Measurements from ENCODE around the gene TDRD10.
"Not testable (repeated sequence)": the region's sequence is repeated elsewhere in the genome, so short reads cannot be mapped to it uniquely, and the experiment has no call there.

The TDRD10 gene

DNA sequence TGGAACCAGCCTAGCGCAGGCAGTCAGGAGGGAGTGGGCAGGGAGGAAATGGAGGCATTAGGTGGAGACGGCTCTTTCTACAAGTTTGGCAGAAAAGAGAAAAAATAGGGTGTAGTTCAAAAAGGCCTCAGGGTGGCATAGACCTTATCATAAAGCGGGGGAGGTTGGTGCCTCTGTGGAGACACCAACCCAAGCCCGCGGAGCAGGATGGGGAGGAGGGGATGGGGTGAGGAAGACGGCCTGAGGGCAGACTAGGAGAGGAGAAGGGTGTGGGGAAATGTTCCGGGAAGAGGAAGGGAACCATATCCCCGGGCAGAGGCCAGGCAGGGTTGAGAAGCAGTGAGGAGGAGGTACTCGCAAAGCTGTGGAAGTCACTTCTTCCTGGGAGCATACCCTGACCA is 17.6 kb downstream of the TDRD10 start:
- no peak overlapping the region for H3K27ac ChIP-seq
- TF ChIP-seq, protein P1, sequence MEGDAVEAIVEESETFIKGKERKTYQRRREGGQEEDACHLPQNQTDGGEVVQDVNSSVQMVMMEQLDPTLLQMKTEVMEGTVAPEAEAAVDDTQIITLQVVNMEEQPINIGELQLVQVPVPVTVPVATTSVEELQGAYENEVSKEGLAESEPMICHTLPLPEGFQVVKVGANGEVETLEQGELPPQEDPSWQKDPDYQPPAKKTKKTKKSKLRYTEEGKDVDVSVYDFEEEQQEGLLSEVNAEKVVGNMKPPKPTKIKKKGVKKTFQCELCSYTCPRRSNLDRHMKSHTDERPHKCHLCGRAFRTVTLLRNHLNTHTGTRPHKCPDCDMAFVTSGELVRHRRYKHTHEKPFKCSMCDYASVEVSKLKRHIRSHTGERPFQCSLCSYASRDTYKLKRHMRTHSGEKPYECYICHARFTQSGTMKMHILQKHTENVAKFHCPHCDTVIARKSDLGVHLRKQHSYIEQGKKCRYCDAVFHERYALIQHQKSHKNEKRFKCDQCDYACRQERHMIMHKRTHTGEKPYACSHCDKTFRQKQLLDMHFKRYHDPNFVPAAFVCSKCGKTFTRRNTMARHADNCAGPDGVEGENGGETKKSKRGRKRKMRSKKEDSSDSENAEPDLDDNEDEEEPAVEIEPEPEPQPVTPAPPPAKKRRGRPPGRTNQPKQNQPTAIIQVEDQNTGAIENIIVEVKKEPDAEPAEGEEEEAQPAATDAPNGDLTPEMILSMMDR (conservative IDR thresholded peaks at IDR 0.05) = no peak

DNA sequence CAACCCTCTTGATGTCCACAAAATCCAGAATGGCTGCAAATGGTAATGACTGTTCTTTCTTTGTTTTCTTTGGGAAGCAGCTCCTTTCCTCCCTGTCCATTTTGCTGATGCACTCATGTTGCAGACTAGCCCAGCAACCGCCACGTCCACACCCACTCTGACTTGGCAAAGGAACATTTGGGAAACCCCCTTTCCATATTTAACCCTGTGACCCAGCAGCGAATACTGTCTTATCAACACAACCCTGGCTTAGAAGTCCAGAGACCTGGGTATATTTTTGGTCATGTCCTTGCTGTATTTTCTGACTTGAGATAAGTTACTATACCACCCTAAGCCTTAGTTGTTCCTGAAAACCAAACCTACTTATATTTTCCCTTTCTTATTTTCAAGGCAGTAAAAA is 18.3 kb downstream of the TDRD10 start:
- H3K27ac ChIP-seq = no peak overlapping the region
- TF ChIP-seq, protein P1 (conservative IDR thresholded peaks at IDR 0.05) = no peak

DNA sequence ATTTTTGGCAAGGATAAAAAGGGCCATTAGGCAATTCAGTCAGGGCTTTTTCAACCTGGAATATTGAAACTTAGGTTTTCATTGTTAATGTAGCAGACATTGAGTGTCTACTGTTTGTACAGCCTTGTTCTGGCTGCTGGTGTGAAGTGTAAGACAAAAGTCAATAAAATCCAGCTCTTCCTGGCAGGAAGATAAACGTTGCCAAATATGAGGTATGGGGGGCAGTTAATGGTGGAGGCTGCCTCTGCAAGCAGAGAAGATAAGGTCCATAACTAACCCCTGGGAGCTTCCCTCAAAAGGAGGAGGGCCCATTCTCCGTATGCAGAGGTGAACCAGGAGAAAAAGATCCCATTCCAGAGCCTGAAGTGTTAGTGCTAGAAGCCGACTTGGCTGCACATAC is 19.7 kb downstream of the TDRD10 start:
- H3K27ac ChIP-seq = peak overlapping the region; percentile 32
- TF ChIP-seq, protein P1 (conservative IDR thresholded peaks at IDR 0.05) = no peak

DNA sequence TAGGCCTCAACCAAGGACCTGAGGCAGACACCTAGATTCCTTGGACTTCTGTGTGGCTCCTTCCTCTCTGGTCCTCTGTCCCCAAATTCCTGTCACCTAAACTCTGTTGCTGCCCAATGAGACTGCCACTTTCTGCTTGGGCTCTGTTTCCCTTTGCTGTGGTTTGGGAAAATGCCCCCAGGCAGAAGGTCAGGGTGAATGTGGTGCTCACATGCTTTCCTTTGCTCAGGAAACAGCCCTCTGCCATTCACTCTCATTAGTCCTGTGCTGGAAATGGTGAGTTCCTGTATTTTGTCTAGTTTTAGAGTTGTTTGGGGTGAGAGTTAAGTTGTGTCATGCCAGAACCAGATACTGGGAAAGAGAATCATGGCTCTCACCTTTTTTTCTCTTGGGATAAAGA is 22.9 kb downstream of the TDRD10 start:
- TF ChIP-seq, protein P1 (conservative IDR thresholded peaks at IDR 0.05) = no peak
- H3K27ac ChIP-seq = no peak overlapping the region

DNA sequence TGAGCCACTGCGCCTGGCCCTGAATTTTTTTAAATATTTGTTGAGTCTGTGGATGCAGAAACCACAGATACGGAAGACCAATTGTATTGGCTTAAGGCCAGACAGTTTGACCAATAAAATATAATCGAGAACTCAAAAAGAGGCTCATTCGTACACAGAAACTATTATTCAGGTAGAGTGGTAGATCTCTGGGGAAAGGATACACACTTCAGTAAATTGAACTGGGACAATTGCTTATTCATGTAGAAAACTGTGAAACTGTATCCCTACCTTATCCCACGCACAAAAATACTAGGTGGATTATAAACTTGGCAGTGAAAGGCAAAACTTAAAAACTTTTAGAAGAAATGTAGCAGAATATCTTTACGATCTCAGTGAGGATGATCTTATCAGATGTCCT is 25.2 kb downstream of the TDRD10 start:
- TF ChIP-seq, protein P1 (conservative IDR thresholded peaks at IDR 0.05) = no peak
- H3K27ac ChIP-seq = peak overlapping the region; percentile 28

DNA sequence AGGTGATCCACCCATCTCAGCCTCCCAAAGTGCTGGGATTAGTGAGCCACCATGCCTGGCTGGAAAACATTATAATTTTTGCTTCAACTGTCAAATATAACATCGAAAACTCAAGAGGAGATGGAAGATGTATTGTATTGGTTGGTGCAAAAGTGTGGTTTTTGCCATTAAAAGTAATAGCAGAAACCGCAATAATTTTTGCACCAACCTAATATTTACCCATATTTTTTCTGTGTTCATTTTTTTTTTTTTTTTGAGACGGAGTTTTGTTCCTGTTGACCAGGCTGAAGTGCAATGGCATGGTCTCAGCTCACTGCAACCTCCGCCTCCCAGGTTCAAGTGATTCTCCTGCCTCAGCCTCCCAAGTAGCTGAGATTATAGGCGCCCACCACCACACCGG is 27.3 kb downstream of the TDRD10 start:
- no peak overlapping the region for H3K27ac ChIP-seq
- TF ChIP-seq, protein P1 (conservative IDR thresholded peaks at IDR 0.05) = no peak

DNA sequence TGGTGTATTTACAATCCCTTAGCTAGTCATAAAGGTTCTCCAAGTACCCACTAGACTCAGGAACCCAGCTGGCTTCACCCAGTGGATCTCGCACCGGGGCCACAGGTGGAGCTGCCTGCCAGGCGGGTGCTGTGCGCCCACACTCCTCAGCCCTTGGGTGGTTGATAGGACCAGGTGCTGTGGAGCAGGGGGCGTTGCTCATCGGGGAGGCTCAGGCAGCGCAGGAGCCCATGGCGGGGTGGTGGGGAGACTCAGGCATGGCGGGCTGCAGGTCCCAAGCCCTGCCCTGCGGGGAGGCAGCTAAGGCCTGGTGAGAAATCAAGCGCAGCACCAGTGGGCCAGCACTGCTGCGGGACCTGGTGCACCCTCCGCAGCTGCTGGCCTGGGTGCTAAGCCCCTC is 29.9 kb downstream of the TDRD10 start:
- not testable (repeated sequence) for H3K27ac ChIP-seq

DNA sequence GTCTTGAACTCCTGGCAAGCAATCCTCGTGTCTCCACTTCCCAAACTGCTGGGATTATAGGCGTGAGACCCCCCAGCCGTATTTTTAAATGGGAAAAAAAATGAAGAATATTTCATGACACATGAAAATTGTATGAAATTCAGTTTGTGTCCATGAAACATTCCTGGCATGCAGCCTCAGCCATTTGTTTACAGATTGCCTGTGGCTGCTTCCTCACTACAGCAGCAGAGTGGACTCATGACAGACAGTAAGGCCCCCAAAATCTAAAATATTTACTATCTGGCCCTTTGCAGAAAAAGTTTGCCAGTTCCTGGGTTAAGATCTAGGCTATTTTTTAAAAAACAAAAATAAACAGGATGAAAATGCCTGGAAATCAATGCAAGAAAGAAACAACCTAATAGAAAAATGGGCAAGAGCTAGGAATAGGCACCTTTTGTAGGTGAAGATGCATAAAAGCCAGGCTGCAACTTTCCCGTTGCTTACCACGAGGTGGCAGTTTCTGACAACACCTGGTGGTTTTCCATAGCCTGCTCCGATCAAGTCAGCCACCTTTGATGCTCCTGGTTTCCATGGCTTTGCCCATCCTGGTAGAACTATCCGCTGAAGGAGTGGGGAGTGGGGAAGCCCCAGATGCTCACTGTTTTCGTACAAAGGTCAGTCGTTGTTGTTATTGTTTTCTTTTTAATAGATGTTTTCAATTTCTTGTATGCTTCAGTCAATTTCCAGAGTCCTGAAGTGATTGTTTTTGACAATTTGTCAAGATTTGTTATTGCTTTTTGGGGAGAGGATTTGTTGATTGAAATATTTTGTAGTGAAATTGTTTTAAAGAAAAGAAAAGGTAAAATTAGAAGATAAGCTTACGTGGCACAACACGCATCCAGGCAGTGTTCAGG is 32.2 kb downstream of the TDRD10 start:
- TF ChIP-seq, protein P1 (conservative IDR thresholded peaks at IDR 0.05) = peak; percentile 97
- H3K27ac ChIP-seq = no peak overlapping the region
